Loucy (cell line): Measurements from ENCODE around the gene PLEKHH2.

Experiments
- H2AFZ ChIP-seq: fragments of 200-600 bp; sonication (generic); 2 replicates; pipeline ENCODE4 v1.6.0; 2016; ENCODE audit warnings: antibody characterized with exemption, mild to moderate bottlenecking, low read length, moderate library complexity
- H3F3A ChIP-seq: fragments of 200-600 bp; 2 replicates; pipeline ENCODE4 v1.6.0; 2016; ENCODE audit warnings: antibody characterized with exemption, low read depth, mild to moderate bottlenecking
- H3K27me3 ChIP-seq: fragments of 200-600 bp; sonication (generic); 2 replicates; pipeline ENCODE4 v1.6.1; 2014; ENCODE audit warnings: low read length, mild to moderate bottlenecking; ENCODE audit not compliant: insufficient read depth, poor library complexity, severe bottlenecking
- H3K36me3 ChIP-seq: fragments of 200-600 bp; sonication (generic); 2 replicates; pipeline ENCODE4 v1.6.1; 2016; ENCODE audit warnings: low read length; ENCODE audit not compliant: insufficient read depth
- H3K4me1 ChIP-seq: fragments of 200-600 bp; sonication (generic); 2 replicates; pipeline ENCODE4 v1.5.1; 2014; ENCODE audit warnings: low read length, mild to moderate bottlenecking; ENCODE audit not compliant: insufficient read depth, poor library complexity, severe bottlenecking
- H3K4me2 ChIP-seq: fragments of 200-600 bp; sonication (generic); 2 replicates; pipeline ENCODE4 v1.6.0; 2014; ENCODE audit warnings: antibody characterized with exemption, low read length, low read depth, mild to moderate bottlenecking; ENCODE audit not compliant: poor library complexity, severe bottlenecking
- H3K4me3 ChIP-seq: fragments of 200-600 bp; sonication (generic); 2 replicates; pipeline ENCODE4 v1.5.1; 2014; ENCODE audit warnings: low read length, mild to moderate bottlenecking, mixed read lengths; ENCODE audit not compliant: poor library complexity, severe bottlenecking
- H3K79me2 ChIP-seq: fragments of 200-600 bp; sonication (generic); 2 replicates; pipeline ENCODE4 v1.6.1; 2014; ENCODE audit warnings: low read length; ENCODE audit not compliant: insufficient read depth
- H3K9ac ChIP-seq: fragments of 200-600 bp; sonication (generic); 2 replicates; pipeline ENCODE4 v1.6.0; 2014; ENCODE audit warnings: mild to moderate bottlenecking, low read depth, low read length, moderate library complexity; ENCODE audit not compliant: poor library complexity, severe bottlenecking
- H3K9me2 ChIP-seq: fragments of 200-600 bp; sonication (generic); replicated peaks from 2 replicates; pipeline ENCODE4 v1.6.1; 2016; ENCODE audit warnings: low read depth, low read length, mixed read lengths
- H3K9me3 ChIP-seq: fragments of 200-600 bp; sonication (generic); 2 replicates; pipeline ENCODE4 v1.6.1; 2014; ENCODE audit warnings: mild to moderate bottlenecking, antibody characterized with exemption, low read length, low read depth; ENCODE audit not compliant: insufficient read depth
- H4K20me1 ChIP-seq: fragments of 200-600 bp; sonication (generic); 2 replicates; pipeline ENCODE4 v1.6.0; 2014; ENCODE audit warnings: antibody characterized with exemption, low read length, mild to moderate bottlenecking; ENCODE audit not compliant: insufficient read depth, poor library complexity, severe bottlenecking
- EZH2phosphoT487 ChIP-seq: fragments of 200-600 bp; IDR thresholded peaks from 2 replicates; pipeline ENCODE4 v1.6.1; 2018; ENCODE audit warnings: antibody characterized with exemption, mild to moderate bottlenecking, moderate library complexity, borderline replicate concordance
- TF ChIP-seq, protein P1 (sequence below): fragments of 200-600 bp; sonication (generic); conservative IDR thresholded peaks from 2 replicates; pipeline ENCODE4 v1.5.1; 2014; ENCODE audit warnings: mild to moderate bottlenecking, antibody characterized with exemption, low read length

PLEKHH2 gene

DNA sequence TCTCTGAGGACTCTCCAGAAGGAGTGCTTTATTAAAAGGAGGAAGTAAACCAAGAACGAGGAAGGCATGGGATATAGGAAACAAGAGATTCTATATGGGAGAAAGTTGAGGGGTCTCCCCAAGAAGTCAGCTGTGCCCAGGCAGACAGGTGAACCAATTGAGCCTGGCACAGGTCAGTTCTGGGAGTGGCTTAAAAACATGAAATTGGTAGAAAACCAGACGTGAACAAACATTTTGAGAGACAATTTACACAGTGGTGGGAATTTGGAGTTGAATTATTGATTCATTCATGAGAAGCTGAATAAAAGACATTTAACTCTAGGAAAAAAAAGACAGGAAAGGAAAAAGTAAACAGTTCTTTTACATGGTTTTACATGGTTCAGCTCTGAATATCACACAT lies 16.4 kb downstream of the PLEKHH2 start:
- H3K4me3 ChIP-seq: no peak overlapping the region
- no peaks in the 10 kb centered on the region for H3F3A ChIP-seq
- H3K79me2 ChIP-seq: no peaks in the 10 kb centered on the region
- TF ChIP-seq, protein P1, sequence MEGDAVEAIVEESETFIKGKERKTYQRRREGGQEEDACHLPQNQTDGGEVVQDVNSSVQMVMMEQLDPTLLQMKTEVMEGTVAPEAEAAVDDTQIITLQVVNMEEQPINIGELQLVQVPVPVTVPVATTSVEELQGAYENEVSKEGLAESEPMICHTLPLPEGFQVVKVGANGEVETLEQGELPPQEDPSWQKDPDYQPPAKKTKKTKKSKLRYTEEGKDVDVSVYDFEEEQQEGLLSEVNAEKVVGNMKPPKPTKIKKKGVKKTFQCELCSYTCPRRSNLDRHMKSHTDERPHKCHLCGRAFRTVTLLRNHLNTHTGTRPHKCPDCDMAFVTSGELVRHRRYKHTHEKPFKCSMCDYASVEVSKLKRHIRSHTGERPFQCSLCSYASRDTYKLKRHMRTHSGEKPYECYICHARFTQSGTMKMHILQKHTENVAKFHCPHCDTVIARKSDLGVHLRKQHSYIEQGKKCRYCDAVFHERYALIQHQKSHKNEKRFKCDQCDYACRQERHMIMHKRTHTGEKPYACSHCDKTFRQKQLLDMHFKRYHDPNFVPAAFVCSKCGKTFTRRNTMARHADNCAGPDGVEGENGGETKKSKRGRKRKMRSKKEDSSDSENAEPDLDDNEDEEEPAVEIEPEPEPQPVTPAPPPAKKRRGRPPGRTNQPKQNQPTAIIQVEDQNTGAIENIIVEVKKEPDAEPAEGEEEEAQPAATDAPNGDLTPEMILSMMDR: no peak
- TF ChIP-seq EZH2phosphoT487: no peak
- no peaks in the 10 kb centered on the region for H3K9me2 ChIP-seq
- H3K9me3 ChIP-seq: no peaks in the 10 kb centered on the region
- H3K4me2 ChIP-seq: no peak overlapping the region
- H2AFZ ChIP-seq: no peak overlapping the region
- H3K9ac ChIP-seq: no peak overlapping the region
- no peaks in the 10 kb centered on the region for H3K27me3 ChIP-seq
- H3K4me1 ChIP-seq: no peaks in the 10 kb centered on the region
- H4K20me1 ChIP-seq: no peaks in the 10 kb centered on the region
- no peaks in the 10 kb centered on the region for H3K36me3 ChIP-seq

DNA sequence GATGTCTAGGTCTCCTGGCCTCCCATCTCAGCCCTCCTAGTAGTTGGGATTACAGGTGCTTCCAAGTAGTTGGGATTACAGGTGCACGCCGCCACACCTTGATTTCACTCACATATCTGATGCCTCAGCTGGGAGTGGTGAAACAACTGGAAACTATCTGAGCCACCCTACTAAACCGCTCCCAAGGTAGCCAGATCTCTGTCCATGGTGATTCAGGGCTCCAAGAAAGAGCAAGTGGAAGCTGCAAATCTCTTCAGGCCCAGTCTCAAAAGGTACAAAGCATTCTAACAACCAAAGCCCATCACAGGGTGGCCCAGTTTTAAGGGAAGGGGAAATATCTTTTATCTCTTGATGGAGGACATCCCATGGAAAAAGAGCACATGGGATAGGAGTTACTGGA lies 20.2 kb downstream of the PLEKHH2 start:
- Histone ChIP-seq H3K27me3 (no peaks in the 10 kb centered on the region), H3K9me2 (no peaks in the 10 kb centered on the region), H2AFZ (no peak overlapping the region), H3K4me1 (no peaks in the 10 kb centered on the region), H3K79me2 (no peaks in the 10 kb centered on the region), H3K9me3 (no peaks in the 10 kb centered on the region), H4K20me1 (no peaks in the 10 kb centered on the region), H3K36me3 (no peaks in the 10 kb centered on the region), H3K4me2 (no peak overlapping the region), H3K9ac (no peak overlapping the region), H3F3A (no peaks in the 10 kb centered on the region), H3K4me3 (no peak overlapping the region)
- TF ChIP-seq, protein P1: no peak
- TF ChIP-seq EZH2phosphoT487: no peak

DNA sequence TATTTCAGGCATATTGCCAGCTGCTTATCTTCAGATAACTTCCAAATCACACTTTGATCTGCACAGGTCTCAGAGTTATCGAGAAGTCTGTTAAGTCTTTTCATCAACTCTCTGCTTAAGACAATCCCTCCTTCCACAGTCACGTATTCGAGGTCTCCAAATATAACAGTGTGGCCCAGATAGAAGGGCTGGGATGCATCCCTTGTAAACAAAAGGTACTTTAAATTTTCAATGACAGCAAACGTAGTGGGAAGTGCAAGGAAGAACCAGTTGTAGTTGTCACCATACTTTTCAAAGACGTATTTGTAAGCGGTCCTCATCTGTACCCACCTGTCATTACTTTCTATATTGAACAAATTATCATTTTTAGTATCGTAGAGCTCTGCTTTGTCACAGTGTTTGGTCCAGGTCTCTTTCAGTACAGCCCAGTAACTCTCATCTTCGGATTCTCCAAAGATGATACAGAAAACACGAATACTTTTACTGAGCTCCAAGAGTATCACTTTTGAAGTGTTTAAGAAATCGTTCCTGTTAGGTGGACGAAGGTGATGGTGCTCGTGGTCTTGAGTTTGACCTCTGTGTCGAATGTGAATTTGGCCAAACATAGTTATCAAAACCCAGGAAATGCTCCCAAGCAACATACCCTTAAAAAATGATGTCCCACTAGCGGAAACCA lies 38.7 kb downstream of the PLEKHH2 start:
- H3K9me2 ChIP-seq: 0 out of 2 replicates have a peak, but pooled peaks cover 7% of the 10 kb centered on the region
- TF ChIP-seq, protein P1: no peak
- no peak for TF ChIP-seq EZH2phosphoT487
- peaks cover 4% of the 10 kb centered on the region for H3K27me3 ChIP-seq
- H3K9ac ChIP-seq: no peak overlapping the region
- no peak overlapping the region for H3K4me3 ChIP-seq
- H3K4me1 ChIP-seq: no peaks in the 10 kb centered on the region
- no peaks in the 10 kb centered on the region for H3K79me2 ChIP-seq
- no peak overlapping the region for H2AFZ ChIP-seq
- no peaks in the 10 kb centered on the region for H3F3A ChIP-seq
- H3K36me3 ChIP-seq: no peaks in the 10 kb centered on the region
- H4K20me1 ChIP-seq: no peaks in the 10 kb centered on the region
- no peak overlapping the region for H3K4me2 ChIP-seq
- H3K9me3 ChIP-seq: no peaks in the 10 kb centered on the region
